IMR-90 (cell line): ENCODE measurements around the gene SPRED3. TPM values are rescaled to one million over a fixed set of nuclear protein-coding genes. Genes with fewer than 3 reads are reported as not detected.
A peak's percentile ranks its signal among the peaks of the same experiment; 100 is the strongest.

Source experiments
- ATAC-seq: fragments of 200-7000 bp; cut with Tn5 transposase; 2 replicates; pipeline ENCODE4 v1.9.1; 2020; ENCODE audit warnings: low read depth, mild to moderate bottlenecking, moderate library complexity
- BruUV-seq: library from RNA; stranded (reverse); fragments of 400-500 nt; replicated peaks from 2 replicates; lab custom pipeline; 2021; lab: Mats Ljungman, UMichigan
- CTCF ChIA-PET: fragments of 300-600 bp; formaldehyde crosslinking; extraction: SDS; loops from one replicate; lab custom pipeline; 2021; ENCODE audit warnings: antibody characterized with exemption; lab: Yijun Ruan, JAX
- POLR2A ChIA-PET: fragments of 300-600 bp; sonication (Branson Sonifier 250); formaldehyde crosslinking; loops from one replicate; lab custom pipeline; 2022; ENCODE audit warnings: antibody characterized with exemption; ENCODE audit not compliant: unreplicated experiment; lab: Charles Lee
- DNase-seq: peaks from one replicate; pipeline ENCODE4 v3.0.0; 2013
- H2AFZ ChIP-seq: replicated peaks from 2 replicates; pipeline ENCODE3; 2013; ENCODE audit warnings: low read length, mild to moderate bottlenecking; ENCODE audit not compliant: poor library complexity
- H2AK5ac ChIP-seq: 2 replicates; pipeline ENCODE4 v1.6.1; 2013; ENCODE audit warnings: low read depth, low read length, inconsistent platforms
- H2AK9ac ChIP-seq: replicated peaks from 2 replicates; pipeline ENCODE3; 2013; ENCODE audit warnings: mild to moderate bottlenecking, low read depth, low read length, moderate library complexity; ENCODE audit not compliant: poor library complexity
- H2BK120ac ChIP-seq: 2 replicates; pipeline ENCODE4 v1.6.1; 2013; ENCODE audit warnings: low read depth, low read length, inconsistent platforms
- H2BK15ac ChIP-seq: 3 replicates; pipeline ENCODE4 v1.6.1; 2013; ENCODE audit warnings: low read depth, low read length, inconsistent platforms
- H2BK20ac ChIP-seq: 2 replicates; pipeline ENCODE4 v1.6.1; 2013; ENCODE audit warnings: low read depth, mild to moderate bottlenecking, inconsistent platforms, low read length, moderate library complexity
- H2BK5ac ChIP-seq: 2 replicates; pipeline ENCODE4 v1.6.1; 2013; ENCODE audit warnings: mild to moderate bottlenecking, low read depth, low read length, inconsistent platforms; ENCODE audit not compliant: poor library complexity, severe bottlenecking
- H3K14ac ChIP-seq: replicated peaks from 2 replicates; pipeline ENCODE4 v1.6.1; 2013; ENCODE audit warnings: low read depth, low read length, inconsistent platforms
- H3K18ac ChIP-seq: 2 replicates; pipeline ENCODE4 v1.6.1; 2013; ENCODE audit warnings: low read depth, low read length, control low read depth
- H3K23ac ChIP-seq: 2 replicates; pipeline ENCODE4 v1.6.1; 2013; ENCODE audit warnings: low read depth, low read length, inconsistent platforms
- H3K27ac ChIP-seq: 2 replicates; pipeline ENCODE4 v1.5.1; 2013; ENCODE audit warnings: mild to moderate bottlenecking, control low read depth, low read length; ENCODE audit not compliant: insufficient read depth
- H3K27me3 ChIP-seq: 2 replicates; pipeline ENCODE4 v1.6.1; 2013; ENCODE audit warnings: low read length; ENCODE audit not compliant: control insufficient read depth, insufficient read depth
- H3K36me3 ChIP-seq: 2 replicates; pipeline ENCODE4 v1.6.1; 2013; ENCODE audit warnings: low read length, mixed read lengths; ENCODE audit not compliant: control insufficient read depth, insufficient read depth
- H3K4ac ChIP-seq: 2 replicates; pipeline ENCODE4 v1.6.1; 2013; ENCODE audit warnings: low read depth, low read length, inconsistent platforms
- H3K4me1 ChIP-seq: 2 replicates; pipeline ENCODE4 v1.6.1; 2013; ENCODE audit warnings: low read length, mixed read lengths; ENCODE audit not compliant: control insufficient read depth, insufficient read depth
- H3K4me2 ChIP-seq: 2 replicates; pipeline ENCODE4 v1.6.1; 2013; ENCODE audit warnings: low read depth, mild to moderate bottlenecking, control low read depth, low read length, moderate library complexity
- H3K4me3 ChIP-seq: 2 replicates; pipeline ENCODE4 v1.5.1; 2013; ENCODE audit warnings: low read depth, mild to moderate bottlenecking, control low read depth, low read length, moderate library complexity; ENCODE audit not compliant: insufficient read depth
- H3K56ac ChIP-seq: 2 replicates; pipeline ENCODE4 v1.6.1; 2013; ENCODE audit warnings: low read length, inconsistent platforms; ENCODE audit not compliant: insufficient read depth; ENCODE audit errors: extremely low read depth
- H3K79me1 ChIP-seq, 2 experiments: 2 replicates each; pipeline ENCODE4 v1.6.1; 2013; ENCODE audit warnings: low read length in 2 of 2, inconsistent platforms in 1 of 2, low read depth in 1 of 2
- H3K9ac ChIP-seq: 2 replicates; pipeline ENCODE4 v1.6.1; 2013; ENCODE audit warnings: low read depth, low read length, control low read depth
- H3K9me1 ChIP-seq: 2 replicates; pipeline ENCODE4 v1.6.1; 2013; ENCODE audit warnings: low read length, inconsistent platforms; ENCODE audit not compliant: insufficient read depth
- H3K9me3 ChIP-seq: 2 replicates; pipeline ENCODE4 v1.6.1; 2013; ENCODE audit warnings: low read length; ENCODE audit not compliant: control insufficient read depth, insufficient read depth
- H4K20me1 ChIP-seq: 2 replicates; pipeline ENCODE4 v1.6.1; 2013; ENCODE audit warnings: low read length, inconsistent platforms; ENCODE audit not compliant: insufficient read depth
- H4K5ac ChIP-seq: 2 replicates; pipeline ENCODE4 v1.6.1; 2013; ENCODE audit warnings: mild to moderate bottlenecking, low read depth, low read length, control low read depth
- H4K8ac ChIP-seq, 2 experiments: 2 replicates each; pipeline ENCODE4 v1.6.1; 2013; ENCODE audit warnings: low read depth in 2 of 2, low read length in 2 of 2, control low read depth in 1 of 2, inconsistent platforms in 1 of 2
- H4K91ac ChIP-seq: 2 replicates; pipeline ENCODE4 v1.6.1; 2013; ENCODE audit warnings: low read depth, low read length, inconsistent platforms; ENCODE audit not compliant: insufficient read depth
- CEBPB ChIP-seq: IDR thresholded peaks from 2 replicates; pipeline ENCODE4 v1.6.1; 2012; ENCODE audit warnings: low read depth, low read length, improper control_type of control experiment
- MAFK ChIP-seq: IDR thresholded peaks from 2 replicates; pipeline ENCODE4 v1.6.1; 2012; ENCODE audit warnings: low read depth, low read length, improper control_type of control experiment
- MXI1 ChIP-seq: IDR thresholded peaks from 2 replicates; pipeline ENCODE4 v1.6.1; 2012; ENCODE audit warnings: low read depth, mild to moderate bottlenecking, low read length, moderate library complexity, borderline replicate concordance
- NFE2L2 ChIP-seq: fragments of 150-350 bp; IDR thresholded peaks from 2 replicates; pipeline ENCODE4 v1.6.1; 2016; ENCODE audit warnings: low read depth, mild to moderate bottlenecking, low read length
- WGBS, 2 experiments: methylation state at CpG; one replicate each; pipeline versions ENCODE4 v1.1.5 to v1.1.7; 2013; ENCODE audit warnings: missing lambda C conversion rate in 2 of 2; ENCODE audit not compliant: insufficient read length in 1 of 2; ENCODE audit errors: extremely low coverage in 2 of 2; 5-methylcytosine and 5-hydroxymethylcytosine counted together
- dilution Hi-C: fragments of 300-500 bp; cut with HindIII; formaldehyde crosslinking; loops from one replicate; pipeline ENCODE4 v1.14.3; 2018; ENCODE audit warnings: low sequenced_read_pairs; ENCODE audit not compliant: unreplicated experiment
- in situ Hi-C: fragments of 300-500 bp; cut with MboI; formaldehyde crosslinking; loops from 3 replicates; pipeline ENCODE4 v1.14.3; 2019; ENCODE audit warnings: low sequenced_read_pairs, inconsistent platforms, mixed read lengths
- intact Hi-C: fragments of 100-400 bp; cut with micrococcal nuclease; formaldehyde crosslinking; loops from 2 replicates; pipeline ENCODE4 v1.10.0; 2022
- polyA plus RNA-seq, 3 experiments: library from polyadenylated mRNA; depleted of rRNA; stranded (reverse); fragments of >200 nt; gene quantifications; 2 replicates each; pipeline ENCODE4 v1.2.3, GENCODE V29; 2012; ENCODE audit warnings: low replicate concordance in 1 of 3
- total RNA-seq: library from RNA; depleted of rRNA; stranded (reverse); fragments of >200 nt; gene quantifications from 2 replicates; pipeline ENCODE4 v1.2.3, GENCODE V29; 2012
- TF ChIP-seq, protein P1 (sequence below): conservative IDR thresholded peaks from 2 replicates; pipeline ENCODE4 v1.5.1; 2012; ENCODE audit warnings: mild to moderate bottlenecking, low read depth, low read length, improper control_type of control experiment
- TF ChIP-seq, protein P2 (sequence below): fragments of 150-350 bp; IDR thresholded peaks from 2 replicates; pipeline ENCODE4 v1.6.1; 2017; ENCODE audit warnings: mild to moderate bottlenecking, antibody characterized with exemption, low read length, low read depth

Gene SPRED3
- total and polyA plus RNA-seq, 2 of the 4 experiments (the other 2 are of a cell fraction), result 0.90 to 7.9 TPM

DNA sequence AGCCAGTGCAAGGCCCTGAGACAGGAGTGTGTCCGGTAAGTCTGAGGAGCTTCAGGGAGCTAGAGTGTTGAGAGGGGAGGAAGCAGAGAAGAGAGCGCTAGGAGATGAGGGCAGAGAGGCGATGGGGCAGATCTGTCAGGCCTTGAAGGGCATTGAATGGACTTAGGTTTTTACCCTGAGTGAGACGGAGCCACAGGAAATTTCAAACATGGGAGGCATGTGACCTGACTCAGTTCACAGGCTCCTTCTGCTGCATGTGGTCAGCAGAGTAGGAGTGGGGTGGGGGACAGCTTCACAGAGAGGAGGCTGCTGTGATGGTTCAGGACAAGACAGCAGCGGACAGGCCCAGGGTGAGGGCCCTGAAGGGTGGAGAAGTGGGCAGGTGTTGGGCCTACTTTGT is 11.9 kb downstream of the SPRED3 start:
- Histone ChIP-seq H2BK20ac (no peak overlapping the region), H3K14ac (no peak overlapping the region), H3K56ac (no peak overlapping the region), H3K27me3 (no peaks in the 10 kb centered on the region), H4K20me1 (no peaks in the 10 kb centered on the region), H2AK5ac (no peak overlapping the region; the same call in 1 of the 2 replicates), H3K9me1 (0 out of 2 replicates have a peak, but pooled peaks cover 3% of the 10 kb centered on the region), H2BK15ac (no peak overlapping the region), H3K36me3 (peaks cover 15% of the 10 kb centered on the region; the same call in 1 of the 2 replicates), H3K9ac (no peak overlapping the region), H3K4me1 (no peaks in the 10 kb centered on the region), H3K4me2 (no peak overlapping the region), H3K4ac (no peak overlapping the region), H3K4me3 (no peak overlapping the region), H3K23ac (no peak overlapping the region), H2AK9ac (peak overlapping the region; percentile 61), H4K91ac (no peak overlapping the region), H3K27ac (no peak overlapping the region), H2BK5ac (no peak overlapping the region), H3K9me3 (no peaks in the 10 kb centered on the region), H2BK120ac (no peak overlapping the region), H2AFZ (peak overlapping the region; percentile 33), H4K5ac (no peak overlapping the region), H4K8ac (no peak overlapping the region), H3K79me1 (peaks cover 6 to 12% of the 10 kb centered on the region in 2 experiments; a peak in 3 of 4 replicates), H3K18ac (no peak overlapping the region)
- no peak for TF ChIP-seq CEBPB
- TF ChIP-seq, protein P1, sequence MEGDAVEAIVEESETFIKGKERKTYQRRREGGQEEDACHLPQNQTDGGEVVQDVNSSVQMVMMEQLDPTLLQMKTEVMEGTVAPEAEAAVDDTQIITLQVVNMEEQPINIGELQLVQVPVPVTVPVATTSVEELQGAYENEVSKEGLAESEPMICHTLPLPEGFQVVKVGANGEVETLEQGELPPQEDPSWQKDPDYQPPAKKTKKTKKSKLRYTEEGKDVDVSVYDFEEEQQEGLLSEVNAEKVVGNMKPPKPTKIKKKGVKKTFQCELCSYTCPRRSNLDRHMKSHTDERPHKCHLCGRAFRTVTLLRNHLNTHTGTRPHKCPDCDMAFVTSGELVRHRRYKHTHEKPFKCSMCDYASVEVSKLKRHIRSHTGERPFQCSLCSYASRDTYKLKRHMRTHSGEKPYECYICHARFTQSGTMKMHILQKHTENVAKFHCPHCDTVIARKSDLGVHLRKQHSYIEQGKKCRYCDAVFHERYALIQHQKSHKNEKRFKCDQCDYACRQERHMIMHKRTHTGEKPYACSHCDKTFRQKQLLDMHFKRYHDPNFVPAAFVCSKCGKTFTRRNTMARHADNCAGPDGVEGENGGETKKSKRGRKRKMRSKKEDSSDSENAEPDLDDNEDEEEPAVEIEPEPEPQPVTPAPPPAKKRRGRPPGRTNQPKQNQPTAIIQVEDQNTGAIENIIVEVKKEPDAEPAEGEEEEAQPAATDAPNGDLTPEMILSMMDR, result no peak
- TF ChIP-seq MAFK, result no peak
- no peak for TF ChIP-seq NFE2L2
- no peak for TF ChIP-seq MXI1
- TF ChIP-seq, protein P2, sequence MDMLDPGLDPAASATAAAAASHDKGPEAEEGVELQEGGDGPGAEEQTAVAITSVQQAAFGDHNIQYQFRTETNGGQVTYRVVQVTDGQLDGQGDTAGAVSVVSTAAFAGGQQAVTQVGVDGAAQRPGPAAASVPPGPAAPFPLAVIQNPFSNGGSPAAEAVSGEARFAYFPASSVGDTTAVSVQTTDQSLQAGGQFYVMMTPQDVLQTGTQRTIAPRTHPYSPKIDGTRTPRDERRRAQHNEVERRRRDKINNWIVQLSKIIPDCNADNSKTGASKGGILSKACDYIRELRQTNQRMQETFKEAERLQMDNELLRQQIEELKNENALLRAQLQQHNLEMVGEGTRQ, result 0 out of 2 replicates have a peak, but pooled peaks have one; percentile 27
- WGBS, 2 experiments, result 58% methylated on average over 4 of the region's 5 CpGs; no CpG with 5 or more reads in 1 of the 2 experiments
- dilution Hi-C loops (no loop called here), intact Hi-C loops (no loop called here), in situ Hi-C loops (loop anchor here (25.0 kb wide), 1 partner anchor 537 kb away; the partner anchor contains the start of genes MRPS12 and SARS2)
- BruUV-seq, result no TSS peak
- DNase-seq (no peak), ATAC-seq (no peak)
- CTCF ChIA-PET, result interaction anchor here (0.5 to 1.5 kb wide), 2 partner anchors 166 to 530 kb away, joined by 3 to 4 read pairs; partner anchors contain the start of genes MRPS12 and SARS2
- POLR2A ChIA-PET, result no interaction called here
